ENCODE measurements around the gene PPIF. TPM values are rescaled to one million over a fixed set of nuclear protein-coding genes. Genes with fewer than 3 reads are reported as not detected.

The PPIF gene
- total RNA-seq, 1 donor from 2014 or later = 93.4 TPM

GRCh38 chr10:79346388-79347225 lies 662 bp upstream of the PPIF start:
- no peak for ATAC-seq
- DNase-seq (ENCODE audit: low spot score) = peak; percentile 54

- DNase-seq (ENCODE audit: low spot score) (peak; percentile 81), ATAC-seq (peak; percentile 63)
These were observed 798 bp downstream of the PPIF start for GRCh38 chr10:79347894-79348639.

DNA sequence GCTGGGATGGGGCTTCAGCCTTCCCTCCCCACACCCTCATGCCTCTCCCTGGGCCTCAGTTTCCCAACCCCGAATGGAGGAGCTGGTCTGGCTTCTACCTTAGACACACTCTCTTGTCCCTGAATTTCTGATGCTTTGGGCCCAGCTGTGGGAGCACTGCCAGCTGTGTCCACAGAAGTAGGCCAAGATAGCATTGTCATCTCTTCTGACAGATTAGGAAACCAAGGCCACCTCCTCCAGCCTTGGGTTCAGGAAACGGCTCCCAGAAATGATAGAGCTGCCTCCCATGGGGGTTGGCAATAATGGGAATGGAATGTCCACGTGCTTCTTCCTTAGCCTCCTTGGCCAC lies 1.3 kb downstream of the PPIF start:
- DNase-seq (ENCODE audit: low spot score) (peak; percentile 50), ATAC-seq (no peak)

GRCh38 chr10:79349072-79349491 lies 1.8 kb downstream of the PPIF start:
- DNase-seq (ENCODE audit: low spot score) (no peak), ATAC-seq (no peak)

DNA sequence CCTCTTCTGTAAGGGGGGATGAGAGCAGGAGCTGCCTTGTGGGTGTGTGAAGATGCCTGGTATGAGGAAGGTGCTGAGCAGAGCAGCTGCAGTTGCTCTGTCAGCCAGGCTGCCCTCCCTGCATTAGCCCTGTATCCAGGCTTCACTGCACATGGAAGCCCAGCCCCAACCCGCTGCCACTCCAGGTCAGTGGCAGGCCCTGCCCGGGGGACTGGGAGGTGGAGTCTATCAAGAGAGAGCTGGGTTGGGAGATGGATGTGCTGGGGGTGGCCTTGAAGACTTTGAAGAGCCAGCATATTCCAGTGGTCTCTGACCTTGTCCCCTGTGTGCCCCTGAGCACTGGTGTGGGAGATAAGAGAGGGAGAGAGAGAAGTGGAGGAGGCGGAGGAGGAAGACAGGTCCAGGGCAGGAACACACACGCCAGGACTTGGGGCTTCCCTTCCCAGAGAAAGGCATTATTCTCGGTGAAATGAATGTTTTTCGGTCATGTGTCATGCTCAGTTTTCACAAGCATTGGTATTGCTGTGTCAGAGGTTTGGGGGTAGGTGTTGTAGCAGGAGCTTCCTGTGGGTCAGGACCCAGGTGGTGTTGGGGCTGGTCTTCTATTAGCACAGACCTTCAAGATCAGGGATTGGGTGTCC lies 2.6 kb downstream of the PPIF start:
- ATAC-seq = no peak
- DNase-seq (ENCODE audit: low spot score) = no peak

DNA sequence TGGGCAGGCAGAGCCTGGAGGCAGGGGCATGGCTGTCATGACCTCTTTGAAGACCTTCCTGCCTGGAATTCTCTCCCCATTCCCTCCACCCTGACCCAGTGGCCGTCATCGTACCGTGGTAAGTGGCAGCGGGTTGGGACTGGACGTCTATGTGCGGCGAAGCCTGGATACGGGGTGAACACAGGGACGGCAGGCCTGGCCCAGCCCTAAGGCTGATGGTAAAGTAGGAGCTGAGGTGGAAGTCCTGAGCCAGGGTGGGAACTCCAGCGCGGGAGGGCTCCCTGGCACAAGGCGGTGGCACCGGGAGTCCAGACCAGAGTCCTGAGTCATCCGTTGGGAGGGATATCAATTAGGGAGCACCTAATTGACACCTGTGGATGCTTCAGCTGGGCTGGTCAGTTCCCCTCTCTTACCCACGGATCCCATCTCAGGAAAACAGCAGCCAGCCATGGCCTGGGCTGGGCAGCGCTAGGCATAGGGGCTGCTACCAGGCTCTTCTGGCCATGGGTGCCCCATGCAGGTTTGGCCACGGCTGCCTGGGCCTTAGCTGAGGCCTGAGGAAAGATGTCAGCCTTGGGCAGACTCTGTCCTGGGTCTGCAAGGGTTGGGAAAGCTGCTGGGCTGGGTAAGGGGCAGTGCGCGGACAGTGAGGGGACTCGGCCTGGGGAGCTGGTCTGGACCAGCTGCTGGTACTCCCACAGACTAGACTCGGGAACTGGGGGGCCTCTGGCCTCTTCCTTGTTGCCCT lies 3.3 kb downstream of the PPIF start:
- DNase-seq (ENCODE audit: low spot score) (no peak), ATAC-seq (no peak)

DNA sequence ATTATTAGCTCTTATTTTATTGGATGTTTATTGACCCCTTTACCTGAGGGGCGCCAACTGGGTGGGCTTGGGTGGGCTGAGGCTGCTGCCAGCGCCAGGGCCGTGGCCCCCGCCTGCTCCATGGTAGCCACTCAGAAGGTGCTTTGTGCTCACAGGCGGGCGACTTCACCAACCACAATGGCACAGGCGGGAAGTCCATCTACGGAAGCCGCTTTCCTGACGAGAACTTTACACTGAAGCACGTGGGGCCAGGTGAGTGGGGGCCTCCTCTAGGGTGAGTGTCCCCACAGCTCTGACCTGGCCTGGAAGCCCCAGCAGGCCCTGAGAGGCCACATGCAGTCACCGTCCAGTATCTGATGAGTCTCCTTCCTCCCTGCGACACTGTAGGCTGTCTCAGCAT lies 4.1 kb downstream of the PPIF start:
- DNase-seq (ENCODE audit: low spot score) (no peak), ATAC-seq (no peak)

DNA sequence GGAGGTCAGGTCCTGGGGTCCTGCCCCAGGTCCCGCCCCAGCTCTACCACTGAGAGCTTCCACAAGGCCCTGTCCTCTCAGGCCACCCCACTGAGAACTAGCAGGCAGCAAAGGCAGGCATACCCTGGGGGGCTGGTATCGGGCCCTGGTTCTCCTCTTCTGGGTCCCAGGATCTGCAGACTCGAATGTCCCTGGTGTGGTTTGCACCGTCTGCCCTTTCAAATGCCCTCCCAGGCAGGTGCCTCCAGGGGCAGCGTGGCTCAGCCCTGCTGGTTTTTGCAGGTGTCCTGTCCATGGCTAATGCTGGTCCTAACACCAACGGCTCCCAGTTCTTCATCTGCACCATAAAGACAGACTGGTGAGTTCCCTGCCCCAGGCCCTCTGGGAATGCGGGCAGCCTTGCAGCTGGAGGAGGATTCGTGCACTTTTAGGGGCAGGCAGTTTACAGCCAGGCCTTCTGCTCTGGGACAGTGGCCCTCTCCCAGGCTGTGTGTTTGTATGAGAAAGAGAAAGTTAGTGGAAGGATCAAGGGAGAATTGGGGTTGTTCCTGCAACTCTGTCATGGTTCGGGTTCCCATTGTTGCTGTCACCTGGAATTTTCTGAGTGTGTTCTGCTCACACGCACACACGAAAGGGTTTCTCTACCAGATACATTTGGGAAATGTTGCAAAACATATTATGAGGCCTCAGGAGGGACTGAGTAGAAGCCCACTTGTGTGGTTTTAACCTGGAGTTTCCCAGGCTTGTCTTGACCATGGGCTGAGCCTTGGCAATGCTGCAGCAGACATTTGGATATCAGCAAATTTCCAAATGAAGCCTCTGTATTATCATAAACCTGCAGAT lies 5.0 kb downstream of the PPIF start:
- DNase-seq (ENCODE audit: low spot score) = no peak

DNA sequence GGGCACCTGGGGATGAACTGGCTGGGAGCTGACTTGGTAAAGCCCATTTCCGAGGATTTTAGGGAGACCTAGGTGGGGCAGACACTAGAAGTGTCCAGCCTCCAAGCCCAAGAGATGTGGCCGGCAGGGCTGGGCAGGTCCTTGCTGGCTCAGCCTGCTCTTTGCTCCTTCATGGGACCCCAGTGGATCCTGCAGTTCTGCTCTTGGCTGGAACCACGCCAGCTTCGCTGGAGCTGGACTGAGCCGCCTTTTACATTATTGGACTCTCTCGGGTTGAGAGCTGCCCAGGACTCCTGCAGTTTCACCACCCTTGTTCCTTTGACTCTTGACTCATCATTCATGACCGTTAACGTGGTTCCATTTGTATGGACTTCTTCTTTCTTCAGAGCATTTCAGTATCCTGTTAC lies 5.7 kb downstream of the PPIF start:
- no peak for ATAC-seq
- DNase-seq (ENCODE audit: low spot score) = no peak

More for the DNA sequence above, 5.0 kb downstream of the PPIF start:
- no peak for ATAC-seq

DNA sequence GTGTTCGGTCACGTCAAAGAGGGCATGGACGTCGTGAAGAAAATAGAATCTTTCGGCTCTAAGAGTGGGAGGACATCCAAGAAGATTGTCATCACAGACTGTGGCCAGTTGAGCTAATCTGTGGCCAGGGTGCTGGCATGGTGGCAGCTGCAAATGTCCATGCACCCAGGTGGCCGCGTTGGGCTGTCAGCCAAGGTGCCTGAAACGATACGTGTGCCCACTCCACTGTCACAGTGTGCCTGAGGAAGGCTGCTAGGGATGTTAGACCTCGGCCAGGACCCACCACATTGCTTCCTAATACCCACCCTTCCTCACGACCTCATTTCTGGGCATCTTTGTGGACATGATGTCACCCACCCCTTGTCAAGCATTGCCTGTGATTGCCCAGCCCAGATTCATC lies 6.5 kb downstream of the PPIF start:
- DNase-seq (ENCODE audit: low spot score) = no peak
- no peak for ATAC-seq

DNA sequence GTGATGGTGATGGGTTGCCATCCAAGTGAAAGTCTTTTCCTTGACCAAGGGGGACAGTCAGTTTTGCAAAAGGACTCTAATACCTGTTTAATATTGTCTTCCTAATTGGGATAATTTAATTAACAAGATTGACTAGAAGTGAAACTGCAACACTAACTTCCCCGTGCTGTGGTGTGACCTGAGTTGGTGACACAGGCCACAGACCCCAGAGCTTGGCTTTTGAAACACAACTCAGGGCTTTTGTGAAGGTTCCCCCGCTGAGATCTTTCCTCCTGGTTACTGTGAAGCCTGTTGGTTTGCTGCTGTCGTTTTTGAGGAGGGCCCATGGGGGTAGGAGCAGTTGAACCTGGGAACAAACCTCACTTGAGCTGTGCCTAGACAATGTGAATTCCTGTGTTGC lies 6.9 kb downstream of the PPIF start:
- ATAC-seq = no peak
- no peak for DNase-seq (ENCODE audit: low spot score)

DNA sequence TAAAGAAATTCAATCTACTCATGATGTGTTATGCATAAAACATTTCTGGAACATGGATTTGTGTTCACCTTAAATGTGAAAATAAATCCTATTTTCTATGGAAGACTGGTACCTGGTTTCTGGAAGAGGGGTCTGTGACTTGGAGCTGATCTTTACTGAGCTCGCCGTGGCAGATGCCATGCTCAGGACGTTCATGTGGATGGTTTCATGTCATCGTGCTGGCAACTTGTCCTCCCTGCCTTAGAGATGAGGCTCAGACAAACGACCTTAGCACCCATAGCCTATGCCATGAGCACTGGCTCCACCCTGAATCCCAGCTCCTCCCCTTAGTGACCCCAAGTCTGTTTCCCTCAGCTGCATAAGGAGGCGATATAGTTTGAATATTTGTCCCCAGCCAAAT lies 7.3 kb downstream of the PPIF start:
- DNase-seq (ENCODE audit: low spot score) = no peak
- ATAC-seq = no peak

DNA sequence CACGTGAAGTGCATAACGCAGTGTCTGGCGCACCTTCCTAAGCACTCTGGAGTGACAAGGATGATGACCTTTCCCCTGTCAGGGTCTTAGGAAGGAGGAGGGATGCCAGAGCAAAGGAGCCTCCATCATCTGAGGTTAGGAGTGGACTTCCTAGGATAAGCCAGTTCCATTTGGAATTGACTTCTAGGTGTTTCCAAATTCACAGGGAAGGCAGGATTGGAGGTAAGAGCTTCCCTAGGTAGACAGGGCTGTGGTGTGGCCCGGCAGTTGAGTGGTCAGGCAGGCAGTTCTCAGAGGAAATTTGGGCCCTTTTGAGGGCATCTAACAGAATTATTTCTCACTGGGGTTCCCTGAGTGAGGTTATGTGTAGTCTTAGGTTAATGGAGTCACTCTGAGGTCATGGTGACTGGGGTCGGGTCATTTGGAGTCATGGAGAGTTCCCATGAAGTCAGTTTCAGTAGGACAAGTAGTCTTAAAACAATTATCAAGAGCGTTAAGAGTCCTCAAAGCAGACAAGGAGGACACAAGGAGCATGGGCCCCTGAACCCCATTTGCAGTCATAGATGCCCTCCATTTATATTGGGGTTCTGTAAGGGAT lies 8.2 kb downstream of the PPIF start:
- ATAC-seq (no peak), DNase-seq (ENCODE audit: low spot score) (no peak)

GRCh38 chr10:79356104-79356503 lies 8.8 kb downstream of the PPIF start:
- no peak for ATAC-seq
- no peak for DNase-seq (ENCODE audit: low spot score)

- ATAC-seq (no peak), DNase-seq (ENCODE audit: low spot score) (no peak)
These were observed 9.9 kb downstream of the PPIF start for GRCh38 chr10:79357180-79357579.

- ATAC-seq = peak; percentile 84
- no peak for DNase-seq (ENCODE audit: low spot score)
These were observed 11.5 kb downstream of the PPIF start for GRCh38 chr10:79358811-79359210.

- ATAC-seq = no peak
These were observed 12.7 kb downstream of the PPIF start for GRCh38 chr10:79359816-79360498.

GRCh38 chr10:79360499-79361342 lies 13.5 kb downstream of the PPIF start:
- ATAC-seq = no peak
- DNase-seq (ENCODE audit: low spot score) = no peak

More at GRCh38 chr10:79359816-79360498, 12.7 kb downstream of the PPIF start:
- no peak for DNase-seq (ENCODE audit: low spot score)

Measured in left lobe of liver (tissue), 2 donors.